Suprapubic skin (tissue), 4 donors: ENCODE measurements around the gene TRIM13.

ENCODE experiments used
- EP300 ChIP-seq: sonication (generic); formaldehyde crosslinking; IDR thresholded peaks from one replicate; pipeline ENCODE4 v1.6.1; 2017; ENCODE audit warnings: antibody characterized with exemption
- POLR2A ChIP-seq, 2 donors: fragments of 450-650 bp; IDR thresholded peaks; one replicate each; pipeline ENCODE4 v1.6.1; 2017; ENCODE audit warnings: antibody characterized with exemption in 2 of 2, mild to moderate bottlenecking in 2 of 2, moderate library complexity in 2 of 2
- POLR2AphosphoS5 ChIP-seq, 3 donors: sonication (generic); formaldehyde crosslinking; IDR thresholded peaks; one replicate each; pipeline ENCODE4 v1.6.1; 2017; ENCODE audit warnings: antibody characterized with exemption in 3 of 3
- TF ChIP-seq, protein P1 (sequence below), 2 donors: fragments of 200-600 bp in 1 of 2; fragments of 450-650 bp in 1 of 2; sonication (generic) in 1 of 2; IDR thresholded peaks; one replicate each; pipeline ENCODE4 v1.5.1; 2016 to 2019; ENCODE audit warnings: antibody characterized with exemption in 2 of 2, mild to moderate bottlenecking in 1 of 2, moderate library complexity in 1 of 2

DNA sequence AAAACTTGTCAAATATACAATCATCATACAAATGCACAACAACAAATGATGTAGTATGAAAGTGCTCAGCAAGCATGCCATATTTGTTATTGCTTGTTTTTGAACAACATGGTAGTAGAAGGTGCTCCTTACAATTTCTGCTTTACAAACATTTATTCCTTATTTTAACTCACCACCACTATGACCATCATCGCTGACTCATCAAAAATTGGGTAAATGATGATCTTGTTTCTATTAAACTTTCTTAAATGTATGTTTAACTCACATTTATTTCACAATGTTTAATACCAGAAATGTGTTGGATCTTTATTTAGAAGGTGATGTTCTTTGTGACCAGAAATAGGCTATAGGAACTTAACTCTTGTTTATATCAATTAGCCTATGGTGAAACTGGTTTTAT lies 63.9 kb downstream of the TRIM13 start:
- TF ChIP-seq EP300 (no peak), POLR2AphosphoS5 (IDR thresholded peaks at IDR 0.05) (no peak), POLR2A (IDR thresholded peaks at IDR 0.05) (no peak)
- TF ChIP-seq, protein P1, sequence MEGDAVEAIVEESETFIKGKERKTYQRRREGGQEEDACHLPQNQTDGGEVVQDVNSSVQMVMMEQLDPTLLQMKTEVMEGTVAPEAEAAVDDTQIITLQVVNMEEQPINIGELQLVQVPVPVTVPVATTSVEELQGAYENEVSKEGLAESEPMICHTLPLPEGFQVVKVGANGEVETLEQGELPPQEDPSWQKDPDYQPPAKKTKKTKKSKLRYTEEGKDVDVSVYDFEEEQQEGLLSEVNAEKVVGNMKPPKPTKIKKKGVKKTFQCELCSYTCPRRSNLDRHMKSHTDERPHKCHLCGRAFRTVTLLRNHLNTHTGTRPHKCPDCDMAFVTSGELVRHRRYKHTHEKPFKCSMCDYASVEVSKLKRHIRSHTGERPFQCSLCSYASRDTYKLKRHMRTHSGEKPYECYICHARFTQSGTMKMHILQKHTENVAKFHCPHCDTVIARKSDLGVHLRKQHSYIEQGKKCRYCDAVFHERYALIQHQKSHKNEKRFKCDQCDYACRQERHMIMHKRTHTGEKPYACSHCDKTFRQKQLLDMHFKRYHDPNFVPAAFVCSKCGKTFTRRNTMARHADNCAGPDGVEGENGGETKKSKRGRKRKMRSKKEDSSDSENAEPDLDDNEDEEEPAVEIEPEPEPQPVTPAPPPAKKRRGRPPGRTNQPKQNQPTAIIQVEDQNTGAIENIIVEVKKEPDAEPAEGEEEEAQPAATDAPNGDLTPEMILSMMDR (IDR thresholded peaks at IDR 0.05) = no peak
